Measurements from ENCODE around the gene CUL1. TPM values are rescaled to one million over a fixed set of nuclear protein-coding genes. Genes with fewer than 3 reads are reported as not detected.

Gene CUL1
- total RNA-seq, 1 experiment from 2014 or later = 72.3 TPM

DNA sequence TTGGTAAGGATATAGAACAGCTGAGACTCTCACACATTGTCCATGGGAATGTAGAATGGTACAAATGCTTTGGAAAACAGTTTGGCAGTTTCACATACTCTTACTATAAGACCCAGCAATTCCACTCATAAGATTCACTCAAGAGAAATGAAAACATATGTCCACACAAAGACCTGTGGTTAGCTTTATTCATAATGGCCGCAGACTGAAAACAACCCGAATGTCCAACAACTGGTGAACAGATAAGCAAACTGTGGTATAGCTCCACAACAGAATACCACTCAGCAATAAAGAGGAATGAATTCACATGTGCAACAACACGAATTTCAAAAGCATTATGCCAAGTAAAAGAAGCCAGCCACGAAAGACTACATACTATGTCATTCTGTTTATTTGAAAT lies 33.5 kb upstream of the CUL1 start:
- Histone ChIP-seq H2BK5ac (ENCODE audit: insufficient read length, low read length) (no peak overlapping the region), H2BK12ac (ENCODE audit: insufficient read length, low read depth, low read length) (no peak overlapping the region), H3K9ac (ENCODE audit: extremely low read depth, insufficient read length, low read length) (no peak overlapping the region), H3K27ac (ENCODE audit: insufficient read length, low read depth, low read length) (no peak overlapping the region), H2BK120ac (ENCODE audit: low read depth, low read length, poor library complexity, severe bottlenecking) (no peak overlapping the region), H4K20me1 (ENCODE audit: control insufficient read depth, insufficient read depth, insufficient read length) (no peaks in the 10 kb centered on the region), H2AK5ac (ENCODE audit: insufficient read length, low read length) (no peak overlapping the region), H3K4me2 (ENCODE audit: insufficient read depth, insufficient read length, low read length) (no peak overlapping the region), H3K23me2 (ENCODE audit: insufficient read length, low read depth, low read length, poor library complexity, severe bottlenecking) (no peaks in the 10 kb centered on the region), H3K79me1 (ENCODE audit: insufficient read depth, low read depth, low read length, poor library complexity, severe bottlenecking) (no peaks in the 10 kb centered on the region), H2BK20ac (ENCODE audit: low read depth, low read length, poor library complexity, severe bottlenecking) (no peak overlapping the region), H3K23ac (ENCODE audit: insufficient read length, low read depth, low read length) (no peak overlapping the region), H4K8ac (replicated peaks; ENCODE audit: insufficient read length, low read depth, low read length) (no peak overlapping the region), H3K14ac (ENCODE audit: insufficient read depth, low read length) (no peak overlapping the region), H3K56ac (ENCODE audit: insufficient read length, low read depth, low read length) (no peak overlapping the region), H3K79me2 (ENCODE audit: insufficient read depth, low read length) (no peaks in the 10 kb centered on the region), H3K4ac (ENCODE audit: low read depth, low read length) (no peak overlapping the region), H3K27me3 (ENCODE audit: insufficient read depth, low read length) (no peaks in the 10 kb centered on the region), H3T11ph (ENCODE audit: low read length) (no peak overlapping the region), H3K4me1 (ENCODE audit: insufficient read depth, low read length) (no peaks in the 10 kb centered on the region), H2AFZ (ENCODE audit: low read length) (no peak overlapping the region), H2BK15ac (ENCODE audit: low read depth, low read length) (no peak overlapping the region), H3K18ac (ENCODE audit: insufficient read length, low read depth, low read length) (no peak overlapping the region), H4K5ac (ENCODE audit: insufficient read length, low read depth, low read length) (no peak overlapping the region), H3K9me3 (ENCODE audit: control insufficient read depth, low read depth, low read length) (no peaks in the 10 kb centered on the region), H4K91ac (ENCODE audit: insufficient read length, low read depth, low read length) (no peak overlapping the region)
- no peaks in the 10 kb centered on the region for H3K9me3 Mint-ChIP-seq
- H3K36me3 Mint-ChIP-seq (ENCODE audit: insufficient read depth in 1 of 3, low read depth in 3 of 3) = no peaks in the 10 kb centered on the region
- TF ChIP-seq, protein P1, sequence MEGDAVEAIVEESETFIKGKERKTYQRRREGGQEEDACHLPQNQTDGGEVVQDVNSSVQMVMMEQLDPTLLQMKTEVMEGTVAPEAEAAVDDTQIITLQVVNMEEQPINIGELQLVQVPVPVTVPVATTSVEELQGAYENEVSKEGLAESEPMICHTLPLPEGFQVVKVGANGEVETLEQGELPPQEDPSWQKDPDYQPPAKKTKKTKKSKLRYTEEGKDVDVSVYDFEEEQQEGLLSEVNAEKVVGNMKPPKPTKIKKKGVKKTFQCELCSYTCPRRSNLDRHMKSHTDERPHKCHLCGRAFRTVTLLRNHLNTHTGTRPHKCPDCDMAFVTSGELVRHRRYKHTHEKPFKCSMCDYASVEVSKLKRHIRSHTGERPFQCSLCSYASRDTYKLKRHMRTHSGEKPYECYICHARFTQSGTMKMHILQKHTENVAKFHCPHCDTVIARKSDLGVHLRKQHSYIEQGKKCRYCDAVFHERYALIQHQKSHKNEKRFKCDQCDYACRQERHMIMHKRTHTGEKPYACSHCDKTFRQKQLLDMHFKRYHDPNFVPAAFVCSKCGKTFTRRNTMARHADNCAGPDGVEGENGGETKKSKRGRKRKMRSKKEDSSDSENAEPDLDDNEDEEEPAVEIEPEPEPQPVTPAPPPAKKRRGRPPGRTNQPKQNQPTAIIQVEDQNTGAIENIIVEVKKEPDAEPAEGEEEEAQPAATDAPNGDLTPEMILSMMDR (conservative IDR thresholded peaks at IDR 0.05) = no peak
- no peaks in the 10 kb centered on the region for H3K27me3 Mint-ChIP-seq (ENCODE audit: low read depth)
- DNase-seq = no peak
- no peak overlapping the region for H3K4me3 Mint-ChIP-seq
- no peak overlapping the region for H3K27ac Mint-ChIP-seq
- peaks cover 0 to 2% of the 10 kb centered on the region in 2 experiments; a peak in 1 of 4 replicates for H3K4me1 Mint-ChIP-seq
- WGBS (ENCODE audit: extremely low coverage, insufficient read length, low lambda C conversion rate) = no CpG with 5 or more reads among the region's 4 CpGs
